ENCODE results near the gene RFFL. TPM values are rescaled to one million over a fixed set of nuclear protein-coding genes. Genes with fewer than 3 reads are reported as not detected.
"Not testable (repeated sequence)": the region's sequence is repeated elsewhere in the genome, so short reads cannot be mapped to it uniquely, and the experiment has no call there.

RFFL gene
- total and polyA plus RNA-seq, 8 donors: 3.6 to 24.4 (median 16.7) TPM

DNA sequence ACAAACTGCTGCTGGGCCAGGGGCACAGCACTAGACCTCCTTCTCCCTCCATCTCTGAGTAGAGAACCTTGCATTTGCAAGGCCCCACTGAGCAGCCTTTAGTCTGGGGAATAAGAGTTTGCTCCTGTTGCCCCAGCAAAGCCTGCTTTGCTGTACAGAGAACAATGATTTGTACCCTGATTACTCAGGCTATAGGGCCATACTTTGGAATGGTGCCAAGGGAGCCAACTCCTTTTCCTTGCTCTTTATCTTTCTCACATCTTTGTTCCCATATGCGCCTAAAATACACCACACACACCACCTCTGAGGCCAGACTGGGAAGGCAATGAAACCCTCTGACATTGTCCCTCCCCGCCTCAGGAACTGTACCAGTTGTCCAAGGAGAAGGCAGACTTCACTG is 62.0 kb downstream of the RFFL start:
- WGBS, 2 donors: 82 to 83% methylated on average over 2 of the region's 2 CpGs
- intact Hi-C loops (cut with DNase I): loop anchor here in 2 of 3 donors (5.0 to 10.0 kb wide), 2 partner anchors 76 to 93 kb away; no protein-coding TSS in a partner anchor
- ATAC-seq (no peak), DNase-seq (no peak), FAIRE-seq (no peak)
- TF ChIP-seq, protein P1, sequence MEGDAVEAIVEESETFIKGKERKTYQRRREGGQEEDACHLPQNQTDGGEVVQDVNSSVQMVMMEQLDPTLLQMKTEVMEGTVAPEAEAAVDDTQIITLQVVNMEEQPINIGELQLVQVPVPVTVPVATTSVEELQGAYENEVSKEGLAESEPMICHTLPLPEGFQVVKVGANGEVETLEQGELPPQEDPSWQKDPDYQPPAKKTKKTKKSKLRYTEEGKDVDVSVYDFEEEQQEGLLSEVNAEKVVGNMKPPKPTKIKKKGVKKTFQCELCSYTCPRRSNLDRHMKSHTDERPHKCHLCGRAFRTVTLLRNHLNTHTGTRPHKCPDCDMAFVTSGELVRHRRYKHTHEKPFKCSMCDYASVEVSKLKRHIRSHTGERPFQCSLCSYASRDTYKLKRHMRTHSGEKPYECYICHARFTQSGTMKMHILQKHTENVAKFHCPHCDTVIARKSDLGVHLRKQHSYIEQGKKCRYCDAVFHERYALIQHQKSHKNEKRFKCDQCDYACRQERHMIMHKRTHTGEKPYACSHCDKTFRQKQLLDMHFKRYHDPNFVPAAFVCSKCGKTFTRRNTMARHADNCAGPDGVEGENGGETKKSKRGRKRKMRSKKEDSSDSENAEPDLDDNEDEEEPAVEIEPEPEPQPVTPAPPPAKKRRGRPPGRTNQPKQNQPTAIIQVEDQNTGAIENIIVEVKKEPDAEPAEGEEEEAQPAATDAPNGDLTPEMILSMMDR (IDR thresholded peaks at IDR 0.05): no peak
- no peak overlapping the region for H3K27ac ChIP-seq
- peaks cover 0 to 3% (median 0%) of the 10 kb centered on the region in 3 donors for H3K4me1 ChIP-seq
- no peaks in the 10 kb centered on the region for H3K27me3 ChIP-seq
- no peaks in the 10 kb centered on the region for H3K9me3 ChIP-seq
- H3K4me3 ChIP-seq: no peak overlapping the region
- peaks cover 0 to 16% (median 0%) of the 10 kb centered on the region in 3 donors for H3K36me3 ChIP-seq

DNA sequence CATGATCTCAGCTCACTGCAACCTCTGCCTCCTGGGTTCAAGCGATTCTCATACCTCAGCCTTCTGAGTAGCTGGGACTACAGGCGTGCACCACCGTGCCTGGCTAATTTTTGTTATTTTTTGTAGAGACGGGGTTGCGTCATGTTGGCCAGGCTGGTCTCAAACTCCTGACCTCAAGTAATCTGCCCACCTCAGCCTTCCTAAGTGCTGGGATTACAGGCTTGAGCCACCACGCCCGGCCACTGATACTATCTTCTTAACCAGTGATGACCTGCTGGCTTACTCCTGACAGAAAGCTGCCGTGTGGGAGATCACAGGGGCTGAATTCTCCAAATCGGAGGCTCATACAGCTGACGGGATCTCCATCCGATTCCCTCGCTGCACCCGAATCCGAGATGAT is 62.5 kb downstream of the RFFL start:
- not testable (repeated sequence) for FAIRE-seq, H3K9me3 ChIP-seq, H3K4me1 ChIP-seq, H3K27me3 ChIP-seq, DNase-seq, H3K4me3 ChIP-seq, ATAC-seq, H3K27ac ChIP-seq
- intact Hi-C loops (cut with DNase I): loop anchor here in 2 of 3 donors (5.0 to 10.0 kb wide), 2 partner anchors 76 to 94 kb away; no protein-coding TSS in a partner anchor
- H3K36me3 ChIP-seq: peaks cover 0 to 20% (median 3%) of the 10 kb centered on the region in 3 donors
- 89 to 91% methylated on average over 14 of the region's 14 CpGs for WGBS, 2 donors

DNA sequence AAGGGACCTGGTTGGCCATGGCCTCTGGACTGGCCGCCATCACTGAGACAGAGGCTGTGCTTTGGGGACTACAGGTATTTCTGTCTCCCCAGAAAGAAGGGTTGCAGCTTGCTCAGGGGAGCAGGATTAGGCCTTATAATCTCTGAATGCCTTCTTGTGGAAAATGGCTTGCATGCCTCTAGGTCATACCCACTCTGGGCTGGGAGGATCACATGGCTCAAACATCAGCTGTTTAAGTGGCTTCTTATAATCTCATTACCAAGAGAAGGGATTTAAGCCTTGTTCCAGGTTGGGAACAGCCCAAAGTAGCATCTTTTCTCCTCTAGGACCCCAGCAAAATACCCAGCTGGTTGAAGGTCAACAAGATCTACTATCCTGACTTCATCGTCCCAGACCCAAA is 64.1 kb downstream of the RFFL start:
- Histone ChIP-seq H3K9me3 (no peaks in the 10 kb centered on the region), H3K36me3 (peaks cover 0 to 32% (median 6%) of the 10 kb centered on the region in 3 donors), H3K4me3 (no peak overlapping the region), H3K27ac (no peak overlapping the region), H3K4me1 (peaks cover 0 to 3% (median 0%) of the 10 kb centered on the region in 3 donors), H3K27me3 (no peaks in the 10 kb centered on the region)
- no peak for ATAC-seq
- TF ChIP-seq, protein P1 (IDR thresholded peaks at IDR 0.05): no peak
- 90 to 97% methylated on average over 2 of the region's 2 CpGs for WGBS, 2 donors
- FAIRE-seq: no peak
- intact Hi-C loops (cut with DNase I): loop anchor here in 1 of 3 donors (10.0 kb wide), 1 partner anchor 125 kb away; the partner anchor contains the start of gene FNDC8
- DNase-seq: no peak

DNA sequence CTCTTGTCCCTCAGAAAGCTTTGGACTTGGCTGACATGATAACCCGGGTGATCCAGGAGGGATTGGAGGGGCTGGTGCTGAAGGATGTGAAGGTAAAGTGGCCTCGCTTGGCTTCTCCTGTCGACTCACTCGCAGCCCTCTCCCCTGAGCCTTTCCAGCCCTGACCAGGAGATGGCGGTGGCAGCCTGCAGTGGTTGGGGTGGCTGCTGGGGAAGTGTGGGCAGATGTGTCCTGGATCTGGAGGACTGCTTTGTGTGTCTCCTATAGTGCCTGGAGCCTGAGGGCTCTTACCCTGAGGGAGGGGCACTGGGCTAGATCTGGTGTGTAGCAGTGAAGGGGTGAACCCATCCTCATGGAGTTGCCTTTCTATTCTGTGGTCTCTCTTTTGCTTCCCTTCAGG is 65.3 kb downstream of the RFFL start:
- FAIRE-seq (no peak), DNase-seq (peak; percentile 50 to 84 (median 70)), ATAC-seq (peak; percentile 78 to 96 (median 94))
- H3K9me3 ChIP-seq: no peaks in the 10 kb centered on the region
- TF ChIP-seq, protein P1 (IDR thresholded peaks at IDR 0.05): peak; percentile 23 to 53 (median 40)
- no peaks in the 10 kb centered on the region for H3K27me3 ChIP-seq
- intact Hi-C loops (cut with DNase I): loop anchor here in 1 of 3 donors (10.0 kb wide), 1 partner anchor 127 kb away; the partner anchor contains the start of gene FNDC8
- H3K4me3 ChIP-seq: no peak overlapping the region
- peaks cover 0 to 37% (median 6%) of the 10 kb centered on the region in 3 donors for H3K36me3 ChIP-seq
- no peak overlapping the region for H3K27ac ChIP-seq
- peaks cover 0 to 3% (median 0%) of the 10 kb centered on the region in 3 donors for H3K4me1 ChIP-seq
- 44% methylated on average over 5 of the region's 5 CpGs for WGBS, 2 donors

DNA sequence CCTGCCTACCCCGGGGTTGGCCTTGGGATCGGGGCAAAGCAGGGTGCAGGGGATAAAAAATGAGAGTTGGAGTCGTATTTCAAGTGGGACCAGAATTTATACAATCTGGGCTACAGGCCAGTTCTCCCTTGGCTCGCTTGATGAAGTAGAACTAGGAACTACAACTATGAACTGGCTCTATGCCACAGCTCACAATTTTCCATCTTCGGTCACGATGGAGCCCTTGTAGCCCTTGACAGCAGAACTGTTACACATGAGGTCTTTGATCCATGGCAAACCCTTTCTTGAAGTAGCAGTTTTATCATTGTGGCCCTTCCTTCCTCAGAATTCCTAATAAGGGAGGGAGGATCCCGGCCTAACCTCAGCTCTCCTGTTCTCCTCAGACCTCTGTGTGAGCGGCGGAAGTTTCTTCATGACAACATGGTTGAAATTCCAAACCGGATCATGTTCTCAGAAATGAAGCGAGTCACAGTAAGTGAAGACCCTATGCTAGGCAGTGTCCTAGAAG is 66.1 kb downstream of the RFFL start:
- Histone ChIP-seq H3K27me3 (no peaks in the 10 kb centered on the region), H3K9me3 (no peaks in the 10 kb centered on the region), H3K4me1 (peaks cover 0 to 3% (median 0%) of the 10 kb centered on the region in 3 donors), H3K36me3 (peaks cover 0 to 32% (median 6%) of the 10 kb centered on the region in 3 donors), H3K4me3 (no peak overlapping the region), H3K27ac (peak overlapping the region in 1 of 4 donors; percentile 21)
- DNase-seq: peak in 4 of 6 donors; percentile 32 to 55 (median 42)
- intact Hi-C loops (cut with DNase I): loop anchor here in 1 of 3 donors (10.0 kb wide), 1 partner anchor 127 kb away; the partner anchor contains the start of gene FNDC8
- TF ChIP-seq, protein P1 (IDR thresholded peaks at IDR 0.05): no peak
- peak; percentile 73 for FAIRE-seq
- 43% methylated on average over 11 of the region's 11 CpGs for WGBS, 2 donors
- peak; percentile 47 to 75 (median 64) for ATAC-seq
